HepG2 (cell line): ENCODE results near the gene TADA1. TPM values are rescaled to one million over a fixed set of nuclear protein-coding genes. Genes with fewer than 3 reads are reported as not detected.

Source experiments
- JUN ChIP-seq: sonication (generic); formaldehyde crosslinking; IDR thresholded peaks from 2 replicates; pipeline ENCODE4 v1.4.0; 2020; ENCODE audit warnings: mild to moderate bottlenecking, missing genetic modification reagents
- KAT8 ChIP-seq: IDR thresholded peaks from 2 replicates; pipeline ENCODE4 v1.6.1; 2016; ENCODE audit warnings: missing genetic modification reagents, missing compliant biosample characterization
- NKX3-1 ChIP-seq: sonication (generic); formaldehyde crosslinking; IDR thresholded peaks from 2 replicates; pipeline ENCODE4 v1.5.0; 2020; ENCODE audit warnings: missing genetic modification reagents
- PHF8 ChIP-seq: sonication (generic); formaldehyde crosslinking; IDR thresholded peaks from 2 replicates; pipeline ENCODE4 v1.5.0; 2020; ENCODE audit warnings: missing genetic modification reagents
- POLR2G ChIP-seq: fragments of 200-400 bp; formaldehyde crosslinking; IDR thresholded peaks from 2 replicates; pipeline ENCODE4 v1.6.1; 2018; ENCODE audit warnings: mild to moderate bottlenecking, low read depth, low read length, moderate library complexity
- PRMT3 ChIP-seq: sonication (generic); formaldehyde crosslinking; IDR thresholded peaks from 2 replicates; pipeline ENCODE4 v1.8.1; 2022; ENCODE audit warnings: low read depth, mild to moderate bottlenecking, moderate library complexity, missing genetic modification reagents, borderline replicate concordance
- REL ChIP-seq: sonication (generic); formaldehyde crosslinking; conservative IDR thresholded peaks from 2 replicates; pipeline ENCODE4 v1.8.0; 2022; ENCODE audit warnings: mild to moderate bottlenecking, missing genetic modification reagents, moderate library complexity
- SALL1 ChIP-seq: sonication (generic); formaldehyde crosslinking; IDR thresholded peaks from 2 replicates; pipeline ENCODE4 v1.8.0; 2022; ENCODE audit warnings: mild to moderate bottlenecking, missing genetic modification reagents
- SNRNP70 ChIP-seq: fragments of 200-400 bp; formaldehyde crosslinking; IDR thresholded peaks from 2 replicates; pipeline ENCODE4 v1.6.1; 2017; ENCODE audit warnings: mild to moderate bottlenecking, low read depth, low read length, moderate library complexity
- SPEN ChIP-seq: sonication (generic); formaldehyde crosslinking; IDR thresholded peaks from 2 replicates; pipeline ENCODE4 v1.5.1; 2020; ENCODE audit warnings: low read depth, mild to moderate bottlenecking, missing genetic modification reagents
- STAT6 ChIP-seq: sonication (generic); formaldehyde crosslinking; IDR thresholded peaks from 2 replicates; pipeline ENCODE4 v1.4.0; 2020; ENCODE audit warnings: missing genetic modification reagents, mild to moderate bottlenecking, borderline replicate concordance
- U2AF1 ChIP-seq: fragments of 200-400 bp; formaldehyde crosslinking; optimal IDR thresholded peaks from 2 replicates; pipeline ENCODE3; 2017; ENCODE audit warnings: mild to moderate bottlenecking, low read depth, low read length
- ZBTB25 ChIP-seq: IDR thresholded peaks from 2 replicates; pipeline ENCODE4 v1.6.1; 2018; ENCODE audit warnings: missing genetic modification reagents
- ZMYM3 ChIP-seq: sonication (generic); formaldehyde crosslinking; IDR thresholded peaks from 2 replicates; pipeline ENCODE4 v1.5.1; 2020; ENCODE audit warnings: mild to moderate bottlenecking, missing genetic modification reagents
- ZNF17 ChIP-seq: sonication (generic); formaldehyde crosslinking; IDR thresholded peaks from 2 replicates; pipeline ENCODE4 v1.5.0; 2020; ENCODE audit warnings: mild to moderate bottlenecking, missing genetic modification reagents
- ZNF431 ChIP-seq: sonication (generic); formaldehyde crosslinking; IDR thresholded peaks from 2 replicates; pipeline ENCODE4 v1.9.0; 2022; ENCODE audit warnings: missing genetic modification reagents, low read depth, mild to moderate bottlenecking, borderline replicate concordance
- ZNF446 ChIP-seq: sonication (generic); formaldehyde crosslinking; IDR thresholded peaks from 2 replicates; pipeline ENCODE4 v1.5.0; 2020; ENCODE audit warnings: mild to moderate bottlenecking, missing genetic modification reagents
- ZNF556 ChIP-seq: sonication (generic); formaldehyde crosslinking; IDR thresholded peaks from 2 replicates; pipeline ENCODE4 v1.4.0; 2020; ENCODE audit warnings: mild to moderate bottlenecking, missing genetic modification reagents, borderline replicate concordance
- ZNF629 ChIP-seq: sonication (generic); formaldehyde crosslinking; conservative IDR thresholded peaks from 2 replicates; pipeline ENCODE4 v1.5.0; 2020; ENCODE audit warnings: missing genetic modification reagents
- ZNF652 ChIP-seq: IDR thresholded peaks from 2 replicates; pipeline ENCODE4 v1.6.1; 2016; ENCODE audit warnings: low read depth, borderline replicate concordance
- ZNF670 ChIP-seq: sonication (generic); formaldehyde crosslinking; IDR thresholded peaks from 2 replicates; pipeline ENCODE4 v1.8.0; 2022; ENCODE audit warnings: mild to moderate bottlenecking, missing genetic modification reagents, borderline replicate concordance
- ZNF737 ChIP-seq: sonication (generic); formaldehyde crosslinking; IDR thresholded peaks from 2 replicates; pipeline ENCODE4 v1.5.0; 2020; ENCODE audit warnings: missing genetic modification reagents, mild to moderate bottlenecking, borderline replicate concordance
- ZNF768 ChIP-seq: sonication (generic); formaldehyde crosslinking; IDR thresholded peaks from 2 replicates; pipeline ENCODE4 v1.4.0; 2020; ENCODE audit warnings: missing genetic modification reagents
- ZNF784 ChIP-seq: sonication (generic); formaldehyde crosslinking; IDR thresholded peaks from 2 replicates; pipeline ENCODE4 v1.5.1; 2020; ENCODE audit warnings: missing genetic modification reagents, mild to moderate bottlenecking, borderline replicate concordance
- polyA plus RNA-seq, 8 experiments: library from polyadenylated mRNA; depleted of rRNA in 3 of 8; stranded (reverse) in 7 of 8; unstranded in 1 of 8; fragments of >200 nt; fragmentation: Illumina TruSeq in 4 of 8; extraction: Trizol in 4 of 8; gene quantifications; 2 replicates each; pipeline versions ENCODE4 v1.2.1 to v1.2.3, GENCODE V29; 2011 to 2016; ENCODE audit warnings: low read depth in 4 of 8, missing spikeins in 1 of 8, mixed read lengths in 1 of 8; ENCODE audit not compliant: insufficient read depth in 1 of 8
- total RNA-seq, 5 experiments: library from RNA; depleted of rRNA; stranded (reverse); fragments of >200 nt; fragmentation: Illumina TruSeq; extraction: Trizol; gene quantifications; 2 replicates each; pipeline ENCODE4 v1.2.3, GENCODE V29; 2016; ENCODE audit warnings: low read depth in 1 of 5
- TF ChIP-seq, protein P1 (sequence below): IDR thresholded peaks from 2 replicates; pipeline ENCODE4 v1.6.1; 2016; ENCODE audit warnings: missing compliant biosample characterization, missing genetic modification reagents, borderline replicate concordance

TADA1 gene
- total and polyA plus RNA-seq, 2 of the 13 experiments (the other 11 are each of a cell fraction or from before 2014, with no cell fraction given), result 28.3 to 29.1 TPM

DNA sequence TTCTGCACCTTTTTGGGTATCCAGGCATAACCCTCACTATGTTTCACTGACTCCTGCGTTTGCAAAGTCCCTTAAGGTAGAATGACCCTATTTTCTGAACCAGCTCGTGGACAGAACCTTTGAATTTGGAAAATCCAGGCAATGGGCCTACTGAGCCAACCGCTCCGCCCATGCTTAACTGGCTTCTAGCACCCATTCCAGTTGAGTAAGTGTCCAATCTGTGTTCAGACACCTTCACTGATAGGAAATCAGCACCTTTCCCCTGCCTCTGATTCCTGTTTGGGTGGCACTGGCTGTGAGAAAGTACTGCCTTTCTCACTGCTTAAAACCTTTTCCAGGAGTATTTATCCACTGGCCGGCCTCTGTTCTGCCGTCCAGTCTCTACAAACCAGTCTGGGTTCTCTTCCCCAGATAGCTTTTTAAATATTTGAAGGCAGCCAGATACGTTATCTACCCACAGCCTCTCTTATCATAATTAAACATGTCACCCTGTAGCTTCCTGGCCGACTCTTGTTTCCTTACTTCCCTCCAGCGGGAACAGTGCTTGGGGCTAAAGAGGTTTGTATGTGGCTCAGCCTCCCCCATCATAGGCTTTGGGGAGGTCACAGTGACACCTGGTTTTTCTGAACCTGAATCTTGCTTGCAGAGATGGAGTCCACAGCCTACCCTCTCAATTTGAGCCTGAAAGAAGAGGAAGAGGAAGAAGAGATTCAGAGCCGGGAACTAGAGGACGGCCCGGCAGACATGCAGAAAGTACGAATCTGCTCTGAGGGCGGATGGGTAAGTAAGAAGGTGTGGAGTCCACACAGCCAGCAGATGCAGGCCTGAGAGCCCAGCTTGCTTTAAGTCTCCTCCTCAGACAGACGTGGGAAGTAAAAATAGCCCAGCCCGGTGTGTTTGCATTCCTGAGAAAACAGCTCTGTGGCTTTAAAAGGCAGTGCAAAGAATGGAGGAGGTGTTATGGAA is 35.5 kb downstream of the TADA1 start (continued):
- TF ChIP-seq ZNF737 (CRISPR knock-in tag), result no peak
- no peak for TF ChIP-seq ZNF556 (CRISPR knock-in tag)
- TF ChIP-seq ZNF670 (CRISPR knock-in tag), result no peak
- peak; percentile 68; the same call in 1 of the 2 replicates for TF ChIP-seq ZNF629
- TF ChIP-seq ZMYM3 (CRISPR knock-in tag), result 0 out of 2 replicates have a peak, but pooled peaks have one; percentile 19
- no peak for TF ChIP-seq POLR2G
- no peak for TF ChIP-seq REL (CRISPR knock-in tag)
- TF ChIP-seq SPEN (CRISPR knock-in tag), result no peak
- no peak for TF ChIP-seq SNRNP70
- TF ChIP-seq, protein P1, sequence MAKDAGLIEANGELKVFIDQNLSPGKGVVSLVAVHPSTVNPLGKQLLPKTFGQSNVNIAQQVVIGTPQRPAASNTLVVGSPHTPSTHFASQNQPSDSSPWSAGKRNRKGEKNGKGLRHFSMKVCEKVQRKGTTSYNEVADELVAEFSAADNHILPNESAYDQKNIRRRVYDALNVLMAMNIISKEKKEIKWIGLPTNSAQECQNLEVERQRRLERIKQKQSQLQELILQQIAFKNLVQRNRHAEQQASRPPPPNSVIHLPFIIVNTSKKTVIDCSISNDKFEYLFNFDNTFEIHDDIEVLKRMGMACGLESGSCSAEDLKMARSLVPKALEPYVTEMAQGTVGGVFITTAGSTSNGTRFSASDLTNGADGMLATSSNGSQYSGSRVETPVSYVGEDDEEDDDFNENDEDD (CRISPR knock-in tag), result no peak
- no peak for TF ChIP-seq JUN (CRISPR knock-in tag)
- no peak for TF ChIP-seq STAT6 (CRISPR knock-in tag)
- TF ChIP-seq ZNF17 (CRISPR knock-in tag), result no peak
- no peak for TF ChIP-seq NKX3-1 (CRISPR knock-in tag)
- TF ChIP-seq U2AF1, result no peak
- no peak for TF ChIP-seq ZNF446 (CRISPR knock-in tag)
- TF ChIP-seq ZNF652, result no peak
- no peak for TF ChIP-seq ZNF431 (CRISPR knock-in tag)
- TF ChIP-seq KAT8 (CRISPR knock-in tag), result 0 out of 2 replicates have a peak, but pooled peaks have one; percentile 12
- TF ChIP-seq ZNF768 (CRISPR knock-in tag), result no peak
- no peak for TF ChIP-seq PHF8 (CRISPR knock-in tag)
- no peak for TF ChIP-seq SALL1 (CRISPR knock-in tag)
- TF ChIP-seq ZBTB25 (CRISPR knock-in tag), result no peak
- TF ChIP-seq ZNF784 (CRISPR knock-in tag), result no peak
- no peak for TF ChIP-seq PRMT3 (CRISPR knock-in tag)
